Measurements from ENCODE around the gene GNB1L. TPM values are rescaled to one million over a fixed set of nuclear protein-coding genes. Genes with fewer than 3 reads are reported as not detected.
A peak's percentile ranks its signal among the peaks of the same experiment; 100 is the strongest.

GNB1L gene
- total and polyA plus RNA-seq, 8 donors = 2.1 to 4.8 (median 3.6) TPM

DNA sequence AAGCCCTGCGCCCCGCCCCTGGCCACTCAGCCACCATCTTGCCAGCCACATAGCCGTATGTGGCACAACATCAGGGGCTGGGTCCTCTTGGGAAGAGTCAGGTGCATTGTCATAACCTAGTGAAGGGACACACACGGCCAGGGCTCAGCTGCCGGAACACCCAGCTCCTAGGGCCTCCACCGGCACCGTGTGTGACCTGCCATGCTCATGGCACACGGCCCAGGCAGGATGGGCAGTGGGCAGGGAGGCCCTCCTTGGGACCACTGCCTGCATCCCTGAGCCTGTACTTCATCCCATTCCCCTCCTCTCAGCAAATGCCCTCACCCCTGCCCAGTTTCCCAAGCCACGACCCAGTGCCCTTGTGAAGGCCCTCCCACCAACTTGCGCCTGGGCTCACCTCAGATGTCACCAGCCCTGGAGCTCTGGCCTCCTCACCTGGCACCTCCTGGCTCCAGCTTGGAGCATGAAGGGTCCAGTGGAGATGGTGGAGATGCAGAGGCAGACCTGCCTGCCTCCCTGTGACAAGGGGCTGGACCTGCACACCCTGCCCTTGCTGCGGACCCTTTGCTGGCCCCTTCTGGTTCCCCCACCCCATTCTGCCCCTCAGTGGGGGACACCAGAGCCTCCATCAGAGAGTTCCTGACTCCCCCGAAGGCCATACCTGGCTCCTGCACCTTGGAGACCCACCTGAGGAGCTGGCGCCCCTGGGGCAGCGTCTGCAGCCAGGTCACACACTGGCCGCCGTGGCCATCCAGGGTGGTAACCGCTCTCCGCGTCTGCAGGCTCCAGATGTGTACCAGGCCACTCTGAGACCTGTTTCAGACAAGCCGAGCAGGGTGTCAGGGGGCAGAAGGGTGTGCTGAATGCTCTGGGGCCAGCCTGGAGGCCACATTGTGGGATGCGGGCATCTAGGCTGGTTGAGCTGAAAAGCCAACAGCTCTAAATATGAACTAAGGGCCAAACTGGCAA is 34.5 kb downstream of the GNB1L start:
- intact Hi-C loops (cut with DNase I) = no loop called here
- WGBS, 2 donors = 92 to 96% methylated on average over 21 of the region's 21 CpGs
- Histone ChIP-seq H3K27me3 (no peaks in the 10 kb centered on the region), H3K36me3 (no peaks in the 10 kb centered on the region), H3K27ac (no peak overlapping the region), H3K4me1 (no peaks in the 10 kb centered on the region), H3K4me3 (no peak overlapping the region), H3K9me3 (no peaks in the 10 kb centered on the region)
- DNase-seq = peak in 3 of 6 donors; percentile 6 to 45 (median 8)
- TF ChIP-seq, protein P1, sequence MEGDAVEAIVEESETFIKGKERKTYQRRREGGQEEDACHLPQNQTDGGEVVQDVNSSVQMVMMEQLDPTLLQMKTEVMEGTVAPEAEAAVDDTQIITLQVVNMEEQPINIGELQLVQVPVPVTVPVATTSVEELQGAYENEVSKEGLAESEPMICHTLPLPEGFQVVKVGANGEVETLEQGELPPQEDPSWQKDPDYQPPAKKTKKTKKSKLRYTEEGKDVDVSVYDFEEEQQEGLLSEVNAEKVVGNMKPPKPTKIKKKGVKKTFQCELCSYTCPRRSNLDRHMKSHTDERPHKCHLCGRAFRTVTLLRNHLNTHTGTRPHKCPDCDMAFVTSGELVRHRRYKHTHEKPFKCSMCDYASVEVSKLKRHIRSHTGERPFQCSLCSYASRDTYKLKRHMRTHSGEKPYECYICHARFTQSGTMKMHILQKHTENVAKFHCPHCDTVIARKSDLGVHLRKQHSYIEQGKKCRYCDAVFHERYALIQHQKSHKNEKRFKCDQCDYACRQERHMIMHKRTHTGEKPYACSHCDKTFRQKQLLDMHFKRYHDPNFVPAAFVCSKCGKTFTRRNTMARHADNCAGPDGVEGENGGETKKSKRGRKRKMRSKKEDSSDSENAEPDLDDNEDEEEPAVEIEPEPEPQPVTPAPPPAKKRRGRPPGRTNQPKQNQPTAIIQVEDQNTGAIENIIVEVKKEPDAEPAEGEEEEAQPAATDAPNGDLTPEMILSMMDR (IDR thresholded peaks at IDR 0.05) = no peak
- no peak for ATAC-seq
- no peak for FAIRE-seq

DNA sequence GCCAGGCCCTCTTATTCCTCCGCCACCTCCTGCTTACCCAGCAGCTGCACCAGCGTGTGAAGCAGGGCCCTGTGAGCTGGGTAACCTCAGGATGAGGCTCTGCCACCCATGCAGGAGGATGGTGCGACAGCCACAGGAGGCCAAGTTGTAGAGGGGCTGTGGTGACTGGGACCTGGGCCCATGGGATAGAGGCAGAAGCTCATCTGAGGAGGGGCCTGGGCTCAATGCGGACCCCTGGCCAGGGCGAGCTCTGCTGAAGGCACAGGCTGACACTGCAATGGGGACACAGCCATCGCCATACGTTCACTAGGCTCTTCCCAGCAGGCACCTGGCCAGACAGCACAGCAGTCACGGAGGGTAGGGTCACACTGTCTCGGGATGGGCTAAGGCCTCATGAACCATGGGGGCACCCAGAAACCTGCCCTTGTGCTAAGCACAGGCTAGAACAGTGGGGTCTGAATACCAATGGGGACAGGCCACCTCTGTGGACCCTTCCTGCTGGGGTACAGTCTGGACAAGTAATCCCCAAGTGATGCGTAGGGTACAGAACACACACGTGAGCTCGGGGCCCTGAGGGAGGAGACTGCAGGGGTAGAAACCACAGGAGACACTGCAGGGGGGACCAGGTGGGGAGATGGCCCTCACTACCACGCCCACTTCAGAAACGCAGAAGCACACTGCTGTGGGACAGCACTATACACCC is 35.3 kb downstream of the GNB1L start:
- 91 to 97% methylated on average over 14 of the region's 14 CpGs for WGBS, 2 donors
- FAIRE-seq = no peak
- Histone ChIP-seq H3K4me3 (no peak overlapping the region), H3K27me3 (no peaks in the 10 kb centered on the region), H3K36me3 (no peaks in the 10 kb centered on the region), H3K4me1 (no peaks in the 10 kb centered on the region), H3K27ac (no peak overlapping the region), H3K9me3 (no peaks in the 10 kb centered on the region)
- no peak for ATAC-seq
- peak in 2 of 6 donors; percentile 7 to 46 for DNase-seq
- intact Hi-C loops (cut with DNase I) = no loop called here
- TF ChIP-seq, protein P1 (IDR thresholded peaks at IDR 0.05) = no peak

DNA sequence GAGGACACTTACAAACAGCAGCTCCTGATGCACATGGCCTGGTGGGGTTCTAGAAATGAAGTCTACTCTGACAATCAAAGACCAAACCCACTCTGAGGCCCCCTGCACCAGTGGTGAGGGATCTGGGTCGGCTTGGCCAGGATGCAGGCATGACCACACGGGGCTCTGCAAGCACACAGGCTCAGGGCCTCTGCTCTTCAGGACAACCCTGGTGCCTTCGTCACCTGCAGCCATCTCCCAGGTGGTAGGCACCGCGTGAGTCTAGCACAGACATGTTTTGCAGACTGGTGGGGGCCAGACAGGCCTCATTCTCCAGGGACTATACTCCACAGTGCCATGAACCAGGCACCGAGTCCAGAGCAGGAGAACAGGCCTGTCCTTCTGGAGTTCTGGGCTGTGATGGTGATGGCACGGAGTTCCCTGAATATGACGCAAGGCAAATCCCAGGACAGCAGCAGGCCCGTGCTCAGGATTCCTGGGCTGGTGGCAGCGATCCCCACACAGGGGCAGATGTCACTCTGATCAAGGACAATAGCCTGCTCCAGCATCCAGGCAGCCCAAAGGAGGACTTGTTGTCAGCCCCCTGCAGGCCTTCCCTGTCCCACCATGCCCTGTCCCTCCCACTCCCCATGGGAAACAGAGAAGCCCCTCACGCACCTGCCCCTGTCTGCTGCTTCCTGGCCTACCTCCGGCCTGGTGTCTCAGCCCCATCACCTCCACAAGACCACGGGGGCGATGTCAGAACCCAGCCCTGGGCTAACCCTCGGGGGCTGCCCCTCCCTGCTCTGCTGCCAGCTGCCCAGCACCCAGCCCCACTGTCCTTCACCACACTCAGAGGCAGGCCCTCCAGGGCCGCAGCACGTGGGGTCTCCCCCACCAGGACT is 36.1 kb downstream of the GNB1L start:
- H3K27ac ChIP-seq = no peak overlapping the region
- no peak for ATAC-seq
- no peaks in the 10 kb centered on the region for H3K27me3 ChIP-seq
- DNase-seq = peak in 1 of 6 donors; percentile 5
- intact Hi-C loops (cut with DNase I) = no loop called here
- TF ChIP-seq, protein P1 (IDR thresholded peaks at IDR 0.05) = no peak
- H3K9me3 ChIP-seq = no peaks in the 10 kb centered on the region
- WGBS, 2 donors = 89% methylated on average over 16 to 17 of the region's 17 CpGs
- H3K4me1 ChIP-seq = no peaks in the 10 kb centered on the region
- no peak overlapping the region for H3K4me3 ChIP-seq
- H3K36me3 ChIP-seq = no peaks in the 10 kb centered on the region
- FAIRE-seq = no peak

DNA sequence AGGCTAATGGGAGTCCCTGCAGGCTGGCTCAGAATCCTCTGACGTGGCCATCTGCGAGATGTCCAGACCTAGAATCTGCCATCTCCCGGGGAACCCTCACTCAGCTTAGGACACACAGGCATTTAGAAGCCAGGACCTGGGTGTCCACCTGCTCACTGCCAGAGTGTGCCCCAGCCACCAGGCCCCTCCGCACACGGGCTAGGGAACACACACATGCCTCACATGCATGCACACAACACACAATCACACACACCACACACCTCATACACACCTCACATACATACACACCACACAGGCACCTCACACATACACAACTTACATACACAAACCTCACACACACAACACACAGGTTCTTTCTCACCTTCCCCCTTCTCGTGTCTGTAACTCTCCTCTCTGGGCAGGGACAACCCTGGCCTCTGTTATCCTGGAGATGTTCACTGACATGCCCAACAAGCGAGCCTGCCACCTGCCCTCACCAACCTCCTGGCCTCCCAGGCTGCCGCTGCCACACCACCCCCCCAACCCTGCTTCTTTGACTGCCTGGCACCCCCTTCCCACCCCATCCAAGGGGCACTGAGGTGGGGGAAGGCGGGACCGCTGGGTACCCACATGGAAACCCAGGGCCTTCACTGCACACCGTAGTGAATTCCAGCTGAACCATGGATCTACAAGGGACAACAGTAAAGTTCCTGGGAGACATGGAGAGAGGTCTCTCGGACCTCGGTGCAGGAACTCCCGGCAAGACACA is 38.1 kb downstream of the GNB1L start:
- ATAC-seq (no peak), DNase-seq (no peak), FAIRE-seq (no peak)
- Histone ChIP-seq H3K27ac (no peak overlapping the region), H3K4me3 (no peak overlapping the region), H3K9me3 (no peaks in the 10 kb centered on the region), H3K27me3 (no peaks in the 10 kb centered on the region), H3K4me1 (no peaks in the 10 kb centered on the region), H3K36me3 (no peaks in the 10 kb centered on the region)
- TF ChIP-seq, protein P1 (IDR thresholded peaks at IDR 0.05) = no peak
- 86 to 91% methylated on average over 14 of the region's 14 CpGs for WGBS, 2 donors
- intact Hi-C loops (cut with DNase I) = no loop called here

All from pancreas (tissue), 10 donors.